ENCODE data around the gene HCFC1R1.

DNA sequence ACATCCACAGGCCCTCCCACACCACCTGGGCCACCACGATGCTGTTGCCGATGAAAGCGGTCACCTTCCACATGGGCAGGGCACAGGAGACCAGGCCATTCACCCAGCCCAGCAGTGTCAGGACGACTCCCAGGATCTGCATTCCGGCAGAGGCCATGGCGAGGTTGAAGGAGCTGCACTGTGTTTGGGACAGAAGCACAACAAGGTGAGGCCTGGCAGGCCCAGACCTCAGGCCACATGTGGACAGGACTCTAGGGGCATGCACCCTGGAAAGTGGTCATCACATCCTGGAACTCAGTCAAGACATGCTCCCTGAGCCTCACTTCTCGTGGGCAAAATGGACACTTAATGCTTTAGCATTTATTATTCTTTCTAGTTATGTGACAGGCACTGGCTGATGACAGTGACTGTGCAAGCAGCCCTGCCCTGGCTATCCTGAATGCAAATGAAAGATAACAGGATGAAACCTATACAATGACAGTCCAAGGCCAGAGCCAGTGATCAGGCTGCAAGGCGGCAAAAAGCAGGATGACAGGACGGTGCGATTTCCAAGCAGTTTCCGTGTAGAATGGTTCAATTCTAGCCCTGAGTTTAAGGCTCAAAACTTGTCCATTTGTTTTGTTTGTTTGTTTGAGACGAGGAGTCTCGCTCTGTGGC is 7.7 kb downstream of the HCFC1R1 start:
- TF ChIP-seq, protein P1, sequence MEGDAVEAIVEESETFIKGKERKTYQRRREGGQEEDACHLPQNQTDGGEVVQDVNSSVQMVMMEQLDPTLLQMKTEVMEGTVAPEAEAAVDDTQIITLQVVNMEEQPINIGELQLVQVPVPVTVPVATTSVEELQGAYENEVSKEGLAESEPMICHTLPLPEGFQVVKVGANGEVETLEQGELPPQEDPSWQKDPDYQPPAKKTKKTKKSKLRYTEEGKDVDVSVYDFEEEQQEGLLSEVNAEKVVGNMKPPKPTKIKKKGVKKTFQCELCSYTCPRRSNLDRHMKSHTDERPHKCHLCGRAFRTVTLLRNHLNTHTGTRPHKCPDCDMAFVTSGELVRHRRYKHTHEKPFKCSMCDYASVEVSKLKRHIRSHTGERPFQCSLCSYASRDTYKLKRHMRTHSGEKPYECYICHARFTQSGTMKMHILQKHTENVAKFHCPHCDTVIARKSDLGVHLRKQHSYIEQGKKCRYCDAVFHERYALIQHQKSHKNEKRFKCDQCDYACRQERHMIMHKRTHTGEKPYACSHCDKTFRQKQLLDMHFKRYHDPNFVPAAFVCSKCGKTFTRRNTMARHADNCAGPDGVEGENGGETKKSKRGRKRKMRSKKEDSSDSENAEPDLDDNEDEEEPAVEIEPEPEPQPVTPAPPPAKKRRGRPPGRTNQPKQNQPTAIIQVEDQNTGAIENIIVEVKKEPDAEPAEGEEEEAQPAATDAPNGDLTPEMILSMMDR (IDR thresholded peaks at IDR 0.05) = no peak
- TF ChIP-seq POLR2A (IDR thresholded peaks at IDR 0.05) = no peak
